ENCODE results near the gene CNTN1.

GRCh38 chr12:41120211-41120610, 428.0 kb downstream of the CNTN1 start:
- TF ChIP-seq CTCF (optimal IDR thresholded peaks at IDR 0.05 in 1 of 3, IDR thresholded peaks at IDR 0.05 in 1 of 3, conservative IDR thresholded peaks at IDR 0.05 in 1 of 3; ENCODE audit: extremely low read depth in 1 of 3, insufficient read depth in 2 of 3, low read length in 3 of 3) (no peak), EZH2 (IDR thresholded peaks at IDR 0.05; ENCODE audit: low read length) (no peak)

Data from keratinocyte (primary cell).